ENCODE data around the gene RAB11FIP5. TPM values are rescaled to one million over a fixed set of nuclear protein-coding genes. Genes with fewer than 3 reads are reported as not detected.

The RAB11FIP5 gene
- total RNA-seq, 1 donor from 2014 or later: 33.3 TPM

DNA sequence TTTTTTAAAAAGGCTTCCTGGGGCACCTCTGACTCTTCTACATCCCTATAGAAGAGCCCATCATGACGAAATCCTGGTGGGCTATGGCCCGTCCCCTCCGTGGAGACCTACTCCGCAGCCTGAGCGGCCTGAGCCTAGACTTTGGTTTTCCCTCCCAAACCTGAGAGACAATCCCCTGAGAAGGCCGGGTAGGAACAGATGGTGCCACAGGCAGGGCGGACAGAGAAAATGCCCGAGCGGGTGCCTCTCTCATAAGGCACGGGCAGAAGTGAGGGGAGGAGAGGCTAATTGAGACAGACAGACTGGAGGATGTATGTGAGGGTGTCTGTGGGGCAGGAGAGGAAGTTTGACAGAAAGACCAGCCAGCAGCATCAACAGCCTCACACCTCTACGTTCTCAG lies 21.1 kb downstream of the RAB11FIP5 start:
- peaks cover 6% of the 10 kb centered on the region for H3K36me3 ChIP-seq (ENCODE audit: control insufficient read depth, insufficient read depth, low read length)
- TF ChIP-seq, protein P1, sequence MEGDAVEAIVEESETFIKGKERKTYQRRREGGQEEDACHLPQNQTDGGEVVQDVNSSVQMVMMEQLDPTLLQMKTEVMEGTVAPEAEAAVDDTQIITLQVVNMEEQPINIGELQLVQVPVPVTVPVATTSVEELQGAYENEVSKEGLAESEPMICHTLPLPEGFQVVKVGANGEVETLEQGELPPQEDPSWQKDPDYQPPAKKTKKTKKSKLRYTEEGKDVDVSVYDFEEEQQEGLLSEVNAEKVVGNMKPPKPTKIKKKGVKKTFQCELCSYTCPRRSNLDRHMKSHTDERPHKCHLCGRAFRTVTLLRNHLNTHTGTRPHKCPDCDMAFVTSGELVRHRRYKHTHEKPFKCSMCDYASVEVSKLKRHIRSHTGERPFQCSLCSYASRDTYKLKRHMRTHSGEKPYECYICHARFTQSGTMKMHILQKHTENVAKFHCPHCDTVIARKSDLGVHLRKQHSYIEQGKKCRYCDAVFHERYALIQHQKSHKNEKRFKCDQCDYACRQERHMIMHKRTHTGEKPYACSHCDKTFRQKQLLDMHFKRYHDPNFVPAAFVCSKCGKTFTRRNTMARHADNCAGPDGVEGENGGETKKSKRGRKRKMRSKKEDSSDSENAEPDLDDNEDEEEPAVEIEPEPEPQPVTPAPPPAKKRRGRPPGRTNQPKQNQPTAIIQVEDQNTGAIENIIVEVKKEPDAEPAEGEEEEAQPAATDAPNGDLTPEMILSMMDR (IDR thresholded peaks at IDR 0.05; ENCODE audit: insufficient read depth, low read length, poor library complexity, severe bottlenecking): no peak
- no peak overlapping the region for H3K4me3 ChIP-seq (ENCODE audit: low read depth, low read length)
- no peak for DNase-seq (ENCODE audit: low read depth)
- H3K27me3 ChIP-seq (ENCODE audit: control insufficient read depth, insufficient read depth, low read length): no peaks in the 10 kb centered on the region

DNA sequence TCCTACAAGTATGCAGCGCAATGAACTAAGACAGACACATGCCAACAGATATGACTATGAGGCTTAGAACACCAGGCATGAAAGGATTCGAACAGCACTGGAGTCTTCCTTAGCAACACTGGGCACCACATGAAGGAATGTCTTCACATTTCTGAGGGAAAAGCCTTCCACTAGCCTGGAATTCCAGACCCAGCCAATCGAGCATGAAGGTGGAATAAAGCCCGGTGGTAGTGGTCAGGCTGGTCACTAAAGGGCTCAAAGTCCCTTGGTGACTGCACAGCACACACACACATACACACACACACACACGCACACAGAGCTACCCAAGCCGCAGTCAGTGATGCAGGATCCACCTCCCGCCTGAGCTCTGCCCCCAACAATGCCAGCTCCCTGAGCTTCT lies 21.6 kb downstream of the RAB11FIP5 start:
- TF ChIP-seq, protein P1 (IDR thresholded peaks at IDR 0.05; ENCODE audit: insufficient read depth, low read length, poor library complexity, severe bottlenecking): no peak
- Histone ChIP-seq H3K4me3 (ENCODE audit: low read depth, low read length) (no peak overlapping the region), H3K36me3 (ENCODE audit: control insufficient read depth, insufficient read depth, low read length) (peaks cover 6% of the 10 kb centered on the region), H3K27me3 (ENCODE audit: control insufficient read depth, insufficient read depth, low read length) (no peaks in the 10 kb centered on the region)
- no peak for DNase-seq (ENCODE audit: low read depth)

DNA sequence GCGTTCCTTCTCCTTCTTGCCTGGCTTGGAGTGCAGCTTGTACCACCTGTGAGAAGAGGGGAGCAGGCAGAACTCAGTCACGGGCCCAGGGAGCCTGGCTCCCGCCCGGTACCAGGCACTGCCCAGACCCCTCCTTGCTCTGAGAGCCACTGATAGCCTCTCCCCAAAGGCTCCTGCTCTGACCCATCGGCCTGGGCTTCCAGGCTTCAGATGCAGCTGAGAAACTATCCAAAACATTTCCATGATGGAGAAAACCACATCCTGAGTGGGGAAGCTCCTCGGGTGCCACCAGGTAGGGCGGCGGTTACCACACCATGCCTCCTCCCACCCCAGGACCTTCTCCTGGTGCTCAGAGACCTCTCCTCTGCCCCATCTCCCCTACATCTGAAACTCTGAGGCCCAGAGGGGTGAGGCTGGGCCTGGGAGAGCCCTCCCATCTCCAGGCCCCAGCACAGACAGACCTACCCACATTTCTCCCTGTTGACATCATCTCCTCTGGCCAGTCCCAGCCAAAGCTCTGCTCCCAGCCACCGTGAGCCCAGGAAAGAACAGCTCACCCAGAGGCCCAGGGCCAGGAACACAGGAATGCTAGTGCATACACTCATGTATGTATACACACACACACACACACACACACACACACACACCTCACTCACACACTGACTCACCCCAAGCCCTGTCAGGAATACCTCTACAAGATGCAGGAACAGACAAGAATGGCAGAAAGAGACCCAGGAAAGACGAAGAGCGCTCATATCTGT lies 23.3 kb downstream of the RAB11FIP5 start:
- no peak overlapping the region for H3K4me3 ChIP-seq (ENCODE audit: low read depth, low read length)
- TF ChIP-seq, protein P1 (IDR thresholded peaks at IDR 0.05; ENCODE audit: insufficient read depth, low read length, poor library complexity, severe bottlenecking): no peak
- no peaks in the 10 kb centered on the region for H3K27me3 ChIP-seq (ENCODE audit: control insufficient read depth, insufficient read depth, low read length)
- DNase-seq (ENCODE audit: low read depth): peak; percentile 95
- H3K36me3 ChIP-seq (ENCODE audit: control insufficient read depth, insufficient read depth, low read length): peaks cover 6% of the 10 kb centered on the region

DNA sequence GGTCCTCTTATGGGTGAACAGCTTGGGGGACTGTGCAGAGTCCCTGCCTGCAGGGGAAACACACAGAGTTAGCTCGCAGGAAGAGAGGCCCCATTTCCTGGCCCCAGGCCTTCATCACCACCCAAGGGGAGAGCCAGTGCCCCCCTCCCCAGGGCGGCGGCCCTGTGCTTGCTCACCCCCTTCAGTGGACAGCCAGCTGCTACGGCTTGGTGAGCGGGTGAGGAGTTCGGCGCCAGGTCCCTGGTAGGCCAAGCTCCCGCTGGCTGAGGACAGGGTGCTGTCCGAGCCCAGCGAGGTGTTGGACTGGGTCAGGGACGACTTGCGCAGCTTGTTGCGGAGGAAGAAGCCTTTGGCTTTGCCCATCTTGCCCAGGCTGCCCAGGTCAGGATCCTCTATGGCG lies 24.0 kb downstream of the RAB11FIP5 start:
- Histone ChIP-seq H3K4me3 (ENCODE audit: low read depth, low read length) (no peak overlapping the region), H3K36me3 (ENCODE audit: control insufficient read depth, insufficient read depth, low read length) (peaks cover 6% of the 10 kb centered on the region), H3K27me3 (ENCODE audit: control insufficient read depth, insufficient read depth, low read length) (no peaks in the 10 kb centered on the region)
- DNase-seq (ENCODE audit: low read depth): no peak
- TF ChIP-seq, protein P1 (IDR thresholded peaks at IDR 0.05; ENCODE audit: insufficient read depth, low read length, poor library complexity, severe bottlenecking): no peak

DNA sequence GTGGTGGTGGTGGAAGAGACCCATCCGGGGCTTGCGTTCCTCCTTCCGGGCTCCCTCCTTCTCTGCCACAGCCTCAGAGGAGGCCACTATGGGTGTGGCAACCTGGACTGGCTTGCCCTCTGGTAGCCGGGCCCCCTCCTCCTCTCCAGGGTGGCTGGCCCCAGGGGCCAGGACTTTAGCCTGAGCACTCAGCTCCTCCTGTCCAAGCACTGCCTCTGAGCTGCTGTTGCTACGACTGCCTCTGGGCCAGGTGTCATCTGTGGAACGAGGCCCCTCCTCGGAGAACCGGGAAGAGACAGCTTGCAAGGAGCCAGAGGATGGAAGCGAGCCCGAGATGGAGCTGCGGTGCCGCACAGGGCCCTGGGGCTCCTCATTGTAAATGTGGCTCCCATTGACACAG lies 24.5 kb downstream of the RAB11FIP5 start:
- TF ChIP-seq, protein P1 (IDR thresholded peaks at IDR 0.05; ENCODE audit: insufficient read depth, low read length, poor library complexity, severe bottlenecking): no peak
- no peak for DNase-seq (ENCODE audit: low read depth)
- Histone ChIP-seq H3K4me3 (ENCODE audit: low read depth, low read length) (no peak overlapping the region), H3K36me3 (ENCODE audit: control insufficient read depth, insufficient read depth, low read length) (peaks cover 6% of the 10 kb centered on the region), H3K27me3 (ENCODE audit: control insufficient read depth, insufficient read depth, low read length) (no peaks in the 10 kb centered on the region)

DNA sequence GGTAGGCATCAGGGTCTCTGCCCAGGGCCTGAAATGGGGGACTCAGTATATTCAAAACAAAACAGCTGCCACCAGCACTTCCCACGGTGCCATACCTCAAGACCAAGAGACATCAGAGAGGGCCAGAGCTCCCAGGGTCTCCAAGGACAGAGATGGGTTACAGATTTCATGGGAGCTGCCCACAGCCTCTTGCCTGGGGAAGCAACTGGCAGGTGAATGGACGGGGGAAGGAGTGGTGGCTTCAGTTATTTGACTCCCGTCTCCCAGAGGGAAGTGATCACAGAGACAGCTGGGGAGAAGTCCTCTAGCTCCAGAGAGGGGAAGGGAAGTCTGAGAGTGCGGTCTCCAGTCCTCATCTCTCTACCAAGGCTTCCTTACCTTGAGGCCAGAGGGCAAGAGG lies 25.4 kb downstream of the RAB11FIP5 start:
- DNase-seq (ENCODE audit: low read depth): no peak
- Histone ChIP-seq H3K27me3 (ENCODE audit: control insufficient read depth, insufficient read depth, low read length) (no peaks in the 10 kb centered on the region), H3K4me3 (ENCODE audit: low read depth, low read length) (no peak overlapping the region), H3K36me3 (ENCODE audit: control insufficient read depth, insufficient read depth, low read length) (peaks cover 6% of the 10 kb centered on the region)
- TF ChIP-seq, protein P1 (IDR thresholded peaks at IDR 0.05; ENCODE audit: insufficient read depth, low read length, poor library complexity, severe bottlenecking): no peak

All from kidney epithelial cell (primary cell).